ENCODE measurements around the gene HOXD3. TPM values are rescaled to one million over a fixed set of nuclear protein-coding genes. Genes with fewer than 3 reads are reported as not detected.

Gene HOXD3
- total and polyA plus RNA-seq, 2 experiments from 2014 or later = not detected

- Histone ChIP-seq H2AFZ (no peak overlapping the region; the same call in 1 of the 2 replicates), H3K36me3 (ENCODE audit: insufficient read depth) (no peaks in the 10 kb centered on the region), H3F3A (replicated peaks; ENCODE audit: low read depth) (peaks cover 57% of the 10 kb centered on the region), H3K4me2 (peak overlapping the region; percentile 83), H3K4me1 (ENCODE audit: insufficient read depth) (peaks cover 42% of the 10 kb centered on the region), H3K9me2 (ENCODE audit: insufficient read depth) (no peaks in the 10 kb centered on the region), H3K27ac (ENCODE audit: low read depth) (no peak overlapping the region), H3K27me3 (ENCODE audit: insufficient read depth) (peaks cover 100% of the 10 kb centered on the region), H4K20me1 (replicated peaks; ENCODE audit: insufficient read depth) (peaks cover 63% of the 10 kb centered on the region), H3K4me3 (peak overlapping the region; percentile 58), H3K79me2 (replicated peaks; ENCODE audit: insufficient read depth) (no peaks in the 10 kb centered on the region)
- H3K27ac Mint-ChIP-seq = no peak overlapping the region
- TF ChIP-seq EZH2 (IDR thresholded peaks at IDR 0.05; ENCODE audit: low read depth, unreplicated experiment) (peak; percentile 52), CREB1 (CRISPR knock-in tag; IDR thresholded peaks at IDR 0.05; ENCODE audit: low read depth) (no peak)
- H3K27me3 Mint-ChIP-seq (ENCODE audit: insufficient read depth, low read depth, poor library complexity) = peaks cover 98% of the 10 kb centered on the region
- no peak for DNase-seq (ENCODE audit: low spot score)
- no peak for ATAC-seq
- H3K36me3 Mint-ChIP-seq (ENCODE audit: low read depth) = no peaks in the 10 kb centered on the region; the same call in 2 of the 3 replicates
- H3K4me1 Mint-ChIP-seq = peaks cover 24% of the 10 kb centered on the region
- peak overlapping the region; percentile 49 for H3K4me3 Mint-ChIP-seq
- peaks cover 3% of the 10 kb centered on the region; the same call in 1 of the 3 replicates for H3K9me3 Mint-ChIP-seq
Measured at GRCh38 chr2:176137252-176137580, 19.9 kb upstream of the HOXD3 start.

GRCh38 chr2:176137906-176138305 lies 19.2 kb upstream of the HOXD3 start:
- no peak overlapping the region for H3K4me3 ChIP-seq
- H3K4me1 ChIP-seq (ENCODE audit: insufficient read depth) = peaks cover 38% of the 10 kb centered on the region
- Mint-ChIP-seq H3K9me3 (peaks cover 3% of the 10 kb centered on the region; the same call in 1 of the 3 replicates), H3K27ac (no peak overlapping the region), H3K27me3 (ENCODE audit: insufficient read depth, low read depth, poor library complexity) (peaks cover 98% of the 10 kb centered on the region), H3K4me1 (peaks cover 22% of the 10 kb centered on the region), H3K4me3 (no peak overlapping the region), H3K36me3 (ENCODE audit: low read depth) (no peaks in the 10 kb centered on the region; the same call in 2 of the 3 replicates)
- peaks cover 50% of the 10 kb centered on the region for H3F3A ChIP-seq (replicated peaks; ENCODE audit: low read depth)
- H3K27ac ChIP-seq (ENCODE audit: low read depth) = no peak overlapping the region
- no peak for ATAC-seq
- no peaks in the 10 kb centered on the region for H3K36me3 ChIP-seq (ENCODE audit: insufficient read depth)
- no peak for DNase-seq (ENCODE audit: low spot score)
- H3K9me2 ChIP-seq (ENCODE audit: insufficient read depth) = no peaks in the 10 kb centered on the region
- no peak for TF ChIP-seq ZNF331 (CRISPR knock-in tag; IDR thresholded peaks at IDR 0.05; ENCODE audit: low read depth)
- no peak for TF ChIP-seq POLR2AphosphoS5 (IDR thresholded peaks at IDR 0.05; ENCODE audit: low read depth)
- peak; percentile 27 for TF ChIP-seq EZH2phosphoT487 (IDR thresholded peaks at IDR 0.05; ENCODE audit: unreplicated experiment)
- peak; percentile 49 for TF ChIP-seq EZH2 (IDR thresholded peaks at IDR 0.05; ENCODE audit: low read depth, unreplicated experiment)
- H2AFZ ChIP-seq = no peak overlapping the region
- peaks cover 57% of the 10 kb centered on the region for H4K20me1 ChIP-seq (replicated peaks; ENCODE audit: insufficient read depth)
- H3K79me2 ChIP-seq (replicated peaks; ENCODE audit: insufficient read depth) = no peaks in the 10 kb centered on the region
- peaks cover 100% of the 10 kb centered on the region for H3K27me3 ChIP-seq (ENCODE audit: insufficient read depth)
- no peak overlapping the region for H3K4me2 ChIP-seq

GRCh38 chr2:176138526-176138922 lies 18.6 kb upstream of the HOXD3 start:
- H4K20me1 ChIP-seq (replicated peaks; ENCODE audit: insufficient read depth) = peaks cover 52% of the 10 kb centered on the region
- H3K9me2 ChIP-seq (ENCODE audit: insufficient read depth) = no peaks in the 10 kb centered on the region
- H2AFZ ChIP-seq = no peak overlapping the region
- Mint-ChIP-seq H3K4me3 (no peak overlapping the region), H3K27me3 (ENCODE audit: insufficient read depth, low read depth, poor library complexity) (peaks cover 98% of the 10 kb centered on the region), H3K36me3 (ENCODE audit: low read depth) (no peaks in the 10 kb centered on the region; the same call in 2 of the 3 replicates), H3K4me1 (peaks cover 22% of the 10 kb centered on the region), H3K27ac (no peak overlapping the region), H3K9me3 (peaks cover 3% of the 10 kb centered on the region; the same call in 1 of the 3 replicates)
- no peak overlapping the region for H3K4me2 ChIP-seq
- DNase-seq (ENCODE audit: low spot score) (no peak), ATAC-seq (no peak)
- no peaks in the 10 kb centered on the region for H3K79me2 ChIP-seq (replicated peaks; ENCODE audit: insufficient read depth)
- no peaks in the 10 kb centered on the region for H3K36me3 ChIP-seq (ENCODE audit: insufficient read depth)
- peaks cover 44% of the 10 kb centered on the region for H3F3A ChIP-seq (replicated peaks; ENCODE audit: low read depth)
- H3K27me3 ChIP-seq (ENCODE audit: insufficient read depth) = peaks cover 100% of the 10 kb centered on the region
- H3K4me1 ChIP-seq (ENCODE audit: insufficient read depth) = peaks cover 37% of the 10 kb centered on the region
- no peak overlapping the region for H3K4me3 ChIP-seq
- H3K27ac ChIP-seq (ENCODE audit: low read depth) = no peak overlapping the region
- TF ChIP-seq POLR2AphosphoS5 (IDR thresholded peaks at IDR 0.05; ENCODE audit: low read depth) = no peak
- TF ChIP-seq ETS1 (IDR thresholded peaks at IDR 0.05) = no peak
- TF ChIP-seq REST (IDR thresholded peaks at IDR 0.05; ENCODE audit: unreplicated experiment) = no peak
- TF ChIP-seq ZNF331 (CRISPR knock-in tag; IDR thresholded peaks at IDR 0.05; ENCODE audit: low read depth) = no peak
